Activated CD8-positive, alpha-beta memory T cell treated with anti-CD3 and anti-CD28 coated beads, Interleukin-2, amount 50 U/mL, for 48 hours (primary cell): Measurements from ENCODE around the gene ZNF587.
"Not testable (repeated sequence)": the region's sequence is repeated elsewhere in the genome, so short reads cannot be mapped to it uniquely, and the experiment has no call there.

Source experiments
- DNase-seq: peaks from one replicate; pipeline ENCODE4 v3.0.0-alpha.2; 2020

ZNF587 gene

DNA sequence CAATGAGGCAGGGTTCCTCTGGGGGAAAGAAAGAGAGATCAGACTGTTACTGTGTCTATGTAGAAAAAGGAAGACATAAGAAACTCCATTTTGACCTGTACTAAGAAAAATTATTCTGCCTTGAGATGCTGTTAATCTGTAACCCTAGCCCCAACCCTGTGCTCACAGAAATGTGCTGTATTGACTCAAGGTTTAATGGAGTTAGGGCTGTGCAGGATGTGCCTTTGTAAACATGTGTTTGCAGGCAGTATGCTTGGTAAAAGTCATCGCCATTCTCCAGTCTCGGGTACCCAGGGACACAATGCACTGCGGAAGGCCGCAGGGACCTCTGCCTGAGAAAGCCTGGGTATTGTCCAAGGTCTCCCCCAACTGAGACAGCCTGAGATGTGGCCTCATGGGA, 26.1 kb upstream of the ZNF587 start:
- DNase-seq = not testable (repeated sequence)

DNA sequence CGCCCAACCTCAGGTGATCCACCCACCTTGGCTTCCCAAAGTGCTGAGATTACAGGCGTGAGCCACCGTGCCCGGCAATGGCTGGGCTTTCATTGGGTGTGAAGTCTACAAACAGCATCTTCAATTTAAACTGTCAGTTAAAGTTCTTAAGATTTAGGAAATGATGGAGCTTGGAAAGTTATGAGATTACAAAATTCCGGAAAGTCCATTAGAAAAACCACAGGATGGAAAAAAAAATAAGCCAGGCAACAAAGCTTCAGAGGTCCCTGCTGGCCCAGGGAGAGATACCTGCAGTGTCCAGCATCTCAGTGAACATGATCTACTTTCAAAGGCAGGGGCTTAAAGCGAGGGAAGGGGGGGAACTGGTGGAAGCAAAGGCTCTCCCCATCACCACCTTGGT, 24.1 kb upstream of the ZNF587 start:
- no peak for DNase-seq

DNA sequence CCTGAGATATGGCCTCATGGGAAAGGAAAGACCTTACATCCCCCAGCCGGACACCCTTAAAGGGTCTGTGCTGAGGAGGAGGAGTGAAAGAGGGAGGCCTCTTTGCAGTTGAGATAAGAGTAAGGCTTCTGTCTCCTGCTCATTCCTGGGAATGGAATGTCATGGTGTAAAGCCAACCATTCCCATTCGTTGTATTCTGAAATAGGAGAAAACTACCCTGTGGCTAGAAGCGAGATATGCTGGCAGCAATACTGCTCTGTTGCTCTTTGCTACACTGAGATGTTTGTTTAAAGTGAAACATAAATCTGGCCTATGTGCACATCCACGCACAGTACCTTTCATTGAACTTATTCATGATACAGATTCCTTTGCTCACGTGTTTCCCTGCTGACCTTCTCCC, 20.3 kb upstream of the ZNF587 start:
- DNase-seq = no peak

DNA sequence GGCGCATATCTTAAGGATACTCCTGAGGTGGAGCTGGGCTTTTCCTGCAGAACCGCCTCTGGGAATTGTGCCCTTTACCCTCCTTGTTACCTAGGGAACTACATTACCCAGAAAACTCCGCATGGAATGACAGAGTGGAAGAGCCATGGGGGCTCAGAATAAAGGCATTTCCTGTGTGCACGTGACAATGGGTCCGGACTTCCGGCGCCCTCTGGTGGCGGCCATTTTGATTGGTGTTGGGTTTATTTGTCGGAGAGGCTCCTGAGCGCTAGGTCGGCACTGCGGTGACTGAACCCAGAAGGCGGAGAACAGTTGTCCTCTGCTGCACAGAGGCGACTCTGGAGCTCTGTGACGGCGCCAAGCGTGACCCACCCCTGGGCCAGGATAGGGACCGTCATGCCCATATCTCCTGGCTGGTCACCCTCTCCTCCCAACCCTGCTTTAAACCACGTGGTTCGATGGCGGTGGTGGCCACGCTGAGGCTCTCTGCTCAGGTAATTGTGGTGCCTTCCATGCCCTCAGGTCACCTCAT, 19.5 kb upstream of the ZNF587 start, which contains the start of gene ZNF587B:
Gene ZNF587B, plus strand, starts transcription at position 229 of the 532 bp plus-strand sequence. Its CDS starts 230 bp downstream, at position 459.
- DNase-seq = peak; percentile 72

DNA sequence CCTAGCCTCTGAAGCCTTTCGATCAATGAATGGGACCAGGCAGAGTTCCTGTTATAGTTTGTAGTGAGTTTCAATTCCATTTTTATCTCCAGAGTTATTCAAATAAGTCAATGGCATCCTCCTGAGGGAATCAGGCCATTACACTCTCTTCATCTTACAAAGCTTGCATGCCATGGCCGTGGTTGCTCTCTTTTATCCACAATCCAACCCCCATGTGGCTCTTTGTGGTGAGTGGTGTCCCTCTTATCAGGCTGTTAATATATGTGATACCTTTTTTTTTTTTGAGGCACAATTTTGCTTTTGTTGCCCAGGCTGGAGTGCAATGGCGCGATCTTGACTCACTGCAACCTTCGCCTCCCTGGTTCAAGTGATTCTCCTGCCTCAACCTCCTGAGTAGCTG, 12.7 kb upstream of the ZNF587 start:
- DNase-seq = not testable (repeated sequence)

DNA sequence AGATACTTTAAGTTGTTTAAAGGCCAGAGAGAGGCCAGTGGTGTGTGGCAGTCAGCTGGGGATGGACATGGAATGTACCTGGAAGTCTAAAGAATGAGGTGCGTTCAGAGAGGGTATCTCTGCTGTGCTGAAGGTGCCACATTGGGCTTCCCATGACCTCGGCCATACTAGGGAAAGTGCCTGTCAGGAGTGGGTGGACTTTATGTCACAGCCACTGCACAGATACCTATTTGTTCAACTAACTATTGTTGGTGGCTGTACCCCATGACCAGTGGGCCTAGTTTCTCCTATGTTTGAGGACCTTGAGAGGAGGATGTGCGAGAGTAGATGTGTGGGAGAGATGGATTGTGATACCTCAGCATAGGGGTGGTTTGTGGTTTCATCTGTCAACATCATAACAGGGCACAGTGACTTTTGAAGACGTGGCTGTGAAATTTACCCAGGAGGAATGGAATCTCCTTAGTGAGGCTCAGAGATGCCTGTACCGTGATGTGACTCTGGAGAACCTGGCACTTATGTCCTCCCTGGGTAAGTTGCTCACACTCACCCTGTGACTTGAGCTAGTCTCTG, 11.0 kb upstream of the ZNF587 start:
- not testable (repeated sequence) for DNase-seq

DNA sequence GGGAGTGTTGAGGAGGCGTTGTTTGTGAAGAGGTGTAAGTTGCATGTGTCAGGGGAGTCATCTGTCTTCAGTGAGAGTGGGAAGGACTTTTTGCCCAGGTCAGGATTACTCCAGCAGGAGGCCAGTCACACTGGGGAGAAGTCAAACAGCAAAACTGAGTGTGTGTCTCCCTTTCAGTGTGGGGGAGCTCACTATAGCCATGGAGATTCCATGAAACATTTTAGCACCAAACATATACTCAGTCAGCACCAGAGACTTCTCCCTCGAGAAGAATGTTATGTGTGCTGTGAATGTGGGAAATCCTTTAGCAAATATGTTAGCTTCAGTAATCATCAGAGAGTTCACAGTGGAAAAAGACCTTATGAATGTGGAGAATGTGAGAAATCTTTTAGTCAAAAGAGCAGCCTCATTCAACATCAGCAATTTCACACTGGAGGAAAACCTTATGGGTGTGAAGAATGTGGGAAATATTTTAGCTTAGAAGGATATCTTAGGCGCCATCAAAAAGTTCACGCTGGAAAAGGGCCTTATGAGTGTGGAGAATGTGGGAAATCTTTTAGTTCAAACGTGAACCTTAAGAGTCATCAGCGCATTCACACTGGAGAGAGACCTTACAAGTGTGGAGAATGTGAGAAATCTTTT, 8.4 kb upstream of the ZNF587 start:
- DNase-seq = no peak

DNA sequence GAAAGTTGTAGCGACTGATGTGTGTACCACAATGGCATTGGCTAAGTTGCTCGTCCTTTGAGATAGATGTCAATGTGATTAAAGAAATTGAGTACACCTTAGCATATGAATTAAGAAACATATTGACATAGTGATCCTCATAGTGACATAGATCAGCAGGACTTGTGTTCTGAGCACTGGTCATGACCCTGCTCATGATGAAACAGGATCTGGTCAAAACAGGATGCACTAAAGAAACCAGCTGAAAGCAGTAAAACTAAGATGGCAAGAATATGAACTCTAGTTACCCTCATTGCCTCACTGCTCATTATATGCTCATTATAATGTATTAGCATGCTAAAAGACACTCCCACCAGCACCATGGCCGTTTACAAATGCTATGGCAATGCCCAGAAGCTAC, 2.5 kb upstream of the ZNF587 start:
- DNase-seq = not testable (repeated sequence)

DNA sequence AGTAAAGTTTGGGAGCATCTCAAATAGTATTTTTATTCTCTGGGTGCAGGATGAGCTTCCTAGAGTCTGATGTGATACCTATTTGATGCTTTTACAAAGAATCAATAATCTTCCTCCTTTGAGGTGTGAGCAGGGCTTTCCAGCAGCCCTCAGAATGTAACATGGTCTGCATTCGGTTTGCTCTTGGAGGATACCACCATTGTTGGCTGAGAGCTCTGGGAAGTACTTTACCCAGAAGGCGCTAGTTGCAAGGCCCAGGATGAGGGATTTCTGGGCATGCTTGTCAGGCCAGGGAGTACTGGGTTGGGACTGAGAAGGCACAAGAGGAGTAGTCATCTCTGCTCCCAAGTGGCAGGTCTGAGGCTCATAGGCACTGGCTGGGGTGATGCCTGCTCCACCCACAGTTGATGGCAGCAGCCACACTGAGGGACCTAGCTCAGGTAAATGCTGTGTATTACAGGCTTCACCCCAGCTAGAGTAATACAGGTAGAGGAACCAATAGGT, 445 bp upstream of the ZNF587 start:
- not testable (repeated sequence) for DNase-seq

DNA sequence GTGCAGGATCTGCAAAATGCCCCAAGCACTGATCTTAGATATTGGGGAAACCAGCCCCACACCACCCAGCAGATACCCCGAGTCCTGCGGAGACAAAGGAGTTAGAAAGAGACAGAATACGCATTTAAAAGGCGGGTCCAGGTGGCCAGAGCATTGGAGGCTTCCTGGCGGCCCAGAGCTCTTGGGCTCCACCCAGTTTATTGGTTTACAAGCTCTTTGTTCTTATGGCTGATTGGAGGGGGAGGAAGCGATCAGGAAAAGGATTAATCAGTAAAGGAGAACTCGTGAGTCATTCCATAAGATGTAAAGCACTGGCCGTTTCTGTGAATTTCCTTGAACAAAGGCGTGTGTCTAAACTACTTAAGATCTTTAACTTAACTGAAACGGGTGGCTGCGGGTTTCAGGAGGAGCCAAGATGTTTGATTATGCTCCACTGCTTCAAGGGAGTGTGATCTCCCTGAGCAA, 926 bp downstream of the ZNF587 start:
- DNase-seq = peak; percentile 60

DNA sequence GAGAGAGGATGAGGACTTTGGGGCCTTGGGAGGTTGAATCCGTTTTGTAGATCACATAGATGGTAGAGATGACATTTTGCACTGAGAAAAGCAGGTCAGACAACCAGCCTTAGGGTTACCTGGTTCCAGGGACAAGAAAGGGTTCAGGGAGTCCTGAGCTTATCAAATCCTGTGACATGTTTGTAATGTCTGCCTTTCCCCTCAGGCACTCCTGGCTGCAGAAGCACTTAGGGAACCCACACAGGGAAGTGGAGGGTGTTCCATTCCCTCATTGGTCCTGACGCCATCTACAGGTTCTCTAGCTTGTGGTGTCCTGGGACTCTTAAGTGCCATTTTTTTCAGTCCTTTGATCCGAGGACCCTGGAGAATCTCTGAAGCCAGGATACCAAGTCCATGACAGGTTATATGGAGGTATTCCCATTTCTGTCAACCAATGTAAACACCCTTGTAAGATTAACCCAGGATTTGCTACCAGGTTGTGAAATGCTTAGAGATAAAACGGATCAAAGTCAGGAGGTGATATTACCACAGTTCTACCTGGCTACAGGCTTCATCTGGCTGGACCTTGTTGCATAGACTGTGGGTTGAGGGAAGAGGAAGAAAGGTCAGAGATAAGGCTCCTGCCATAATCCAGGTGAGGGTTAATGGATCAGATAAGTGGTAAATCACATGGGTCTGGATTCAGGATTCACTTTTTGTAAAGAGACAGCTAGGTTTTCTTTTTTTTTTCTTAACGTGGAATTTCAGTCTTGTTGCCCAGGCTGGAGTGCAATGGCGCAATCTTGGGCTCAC, 2.3 kb downstream of the ZNF587 start:
- DNase-seq = not testable (repeated sequence)

DNA sequence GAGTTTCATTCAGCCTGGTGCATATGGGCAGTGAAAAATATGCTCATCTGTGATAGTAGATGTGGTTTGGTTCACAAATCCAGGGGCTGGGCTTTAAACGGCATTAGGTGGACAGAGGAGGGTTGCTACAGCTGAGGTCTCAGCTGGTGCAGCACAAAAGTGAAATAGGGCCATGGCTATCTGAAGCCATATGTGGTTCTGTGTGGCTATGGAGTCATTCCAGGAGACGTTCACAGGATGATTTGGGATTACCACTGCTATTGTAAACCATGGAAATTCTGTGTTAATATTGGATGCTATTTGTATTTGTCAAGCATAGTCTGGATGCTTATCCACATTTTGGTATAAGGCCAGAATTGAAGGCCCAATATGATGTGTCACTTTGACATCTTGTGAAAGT, 4.5 kb downstream of the ZNF587 start:
- not testable (repeated sequence) for DNase-seq

DNA sequence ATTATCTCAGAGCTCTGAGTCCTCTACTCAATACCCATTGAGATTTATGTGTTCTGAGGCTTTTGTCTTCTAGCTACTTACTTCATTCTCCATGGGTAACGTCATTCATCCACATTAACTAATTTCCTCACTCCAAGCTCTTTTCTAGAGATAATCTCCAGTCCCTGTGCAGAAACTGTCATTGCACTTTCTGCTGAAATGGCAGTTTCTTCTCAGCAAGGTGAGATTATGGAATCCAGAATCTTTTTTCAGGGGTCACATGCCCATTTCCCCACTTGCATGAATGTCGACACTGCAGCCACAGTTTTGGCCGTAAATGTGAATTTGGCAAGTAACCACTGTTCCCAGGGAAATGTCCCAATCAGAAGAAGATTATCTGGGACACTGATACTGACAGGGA, 12.7 kb downstream of the ZNF587 start:
- DNase-seq = not testable (repeated sequence)

DNA sequence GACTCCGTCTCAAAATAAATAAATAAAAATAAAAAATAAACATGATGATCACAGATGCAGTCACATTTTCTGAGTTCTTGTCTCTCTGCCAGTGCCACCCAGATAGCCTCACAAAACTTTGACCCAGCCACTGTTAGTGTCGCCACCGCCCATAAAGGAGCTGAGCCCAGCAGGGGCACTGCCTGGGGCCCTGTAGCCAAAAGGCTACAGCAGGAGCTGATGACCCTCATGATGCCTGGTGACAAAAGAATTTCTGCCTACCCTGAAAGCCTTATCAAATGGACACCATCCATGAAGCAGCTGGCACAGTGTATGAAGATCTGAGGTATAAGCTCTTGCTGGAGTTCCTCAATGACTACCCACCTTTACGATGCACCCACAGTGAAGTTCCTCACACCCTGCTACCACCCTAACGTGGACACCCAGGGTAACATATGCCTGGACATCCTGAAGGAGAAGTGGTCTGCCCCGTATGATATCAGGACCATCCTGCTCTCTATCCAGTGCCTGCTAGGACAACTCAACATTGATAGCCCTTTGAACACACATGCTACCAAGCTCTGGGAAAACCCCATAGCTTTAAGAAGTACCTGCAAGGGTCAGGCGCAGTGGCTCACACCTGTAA, 18.3 kb downstream of the ZNF587 start:
- DNase-seq = no peak

DNA sequence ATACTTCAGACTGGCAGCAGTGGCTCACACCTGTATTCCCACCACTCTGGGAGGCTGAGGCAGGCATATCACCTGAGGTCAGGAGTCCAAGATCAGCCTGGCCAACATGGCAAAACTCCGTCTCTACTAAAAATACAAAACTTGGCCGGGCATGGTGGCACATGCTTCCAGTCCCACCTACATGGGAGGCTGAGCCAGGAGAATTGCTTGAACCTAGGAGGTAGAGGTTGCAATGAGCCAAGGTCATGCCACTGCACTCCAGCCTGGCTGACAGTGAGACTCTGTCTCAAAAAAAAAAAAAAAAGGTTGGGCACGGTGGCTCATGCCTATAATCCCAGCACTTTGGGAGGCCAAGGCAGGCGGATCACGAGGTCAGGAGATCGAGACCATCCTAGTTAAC, 20.0 kb downstream of the ZNF587 start:
- DNase-seq = not testable (repeated sequence)

DNA sequence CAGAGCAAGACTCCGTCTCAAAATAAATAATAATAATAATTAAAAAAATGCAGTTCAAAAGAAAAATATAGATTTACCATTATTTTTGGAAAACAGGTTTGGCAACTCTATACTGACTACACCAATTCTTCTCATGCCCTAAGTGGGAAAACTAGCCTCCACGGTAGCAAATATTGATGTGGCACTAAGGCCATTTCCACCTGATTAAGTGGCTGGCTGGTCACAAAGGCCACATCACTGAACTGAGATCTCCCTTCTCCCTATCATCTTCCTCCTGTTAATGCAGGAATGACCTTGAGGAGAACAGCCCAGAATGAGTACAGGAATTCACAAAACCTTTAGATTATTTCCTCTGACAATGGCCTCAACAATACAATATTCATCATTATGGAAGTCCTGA, 20.6 kb downstream of the ZNF587 start:
- no peak for DNase-seq

DNA sequence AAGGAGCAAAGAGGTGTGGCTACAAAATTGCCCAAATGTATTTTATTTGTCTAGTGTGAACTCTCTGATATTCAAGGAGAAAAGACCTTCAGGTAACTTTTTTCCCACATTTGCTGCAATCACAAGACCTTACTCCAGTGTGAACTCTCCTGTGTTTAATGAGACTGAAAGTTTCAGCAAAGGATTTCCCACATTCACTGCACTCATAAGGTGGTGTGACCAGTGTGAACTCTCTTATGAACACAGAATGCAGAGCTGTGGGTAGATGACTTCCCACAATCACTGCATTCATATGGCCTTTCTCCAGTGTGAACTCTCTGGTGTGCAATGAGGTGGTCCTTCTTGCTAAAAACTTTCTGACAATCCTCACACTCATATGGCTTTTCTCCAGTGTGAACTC, 22.8 kb downstream of the ZNF587 start:
- no peak for DNase-seq

DNA sequence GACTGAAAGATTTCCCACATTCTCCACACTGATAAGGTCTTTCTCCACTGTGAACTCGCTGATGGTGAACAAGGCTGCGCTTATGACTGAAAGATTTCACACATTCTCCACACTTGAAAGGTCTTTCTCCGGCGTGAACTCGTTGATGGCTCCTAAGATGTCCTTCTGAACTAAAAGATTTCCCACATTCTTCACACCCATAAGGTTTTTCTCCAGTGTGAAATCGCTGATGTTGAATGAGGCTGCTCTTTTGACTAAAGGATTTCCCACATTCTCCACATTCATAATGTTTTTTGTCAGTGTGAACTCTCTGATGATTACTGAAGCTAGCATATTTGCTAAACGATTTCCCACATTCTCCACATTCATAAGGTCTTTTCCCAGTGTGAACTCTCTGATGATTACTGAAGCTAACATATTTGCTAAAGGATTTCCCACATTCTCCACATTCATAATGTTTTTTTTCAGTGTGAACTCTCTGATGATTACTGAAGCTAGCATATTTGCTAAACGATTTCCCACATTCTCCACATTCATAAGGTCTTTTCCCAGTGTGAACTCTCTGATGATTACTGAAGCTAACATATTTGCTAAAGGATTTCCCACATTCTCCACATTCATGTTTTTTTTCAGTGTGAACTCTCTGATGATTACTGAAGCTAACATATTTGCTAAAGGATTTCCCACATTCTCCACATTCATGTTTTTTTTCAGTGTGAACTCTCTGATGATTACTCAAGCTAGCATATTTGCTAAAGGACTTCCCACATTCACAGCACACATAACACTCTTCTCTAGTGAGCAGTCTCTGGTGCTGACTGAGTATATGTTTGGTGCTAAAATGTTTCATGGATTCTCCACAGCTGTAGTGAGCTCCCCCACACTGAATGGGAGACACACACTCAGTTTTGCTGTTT, 24.5 kb downstream of the ZNF587 start:
- not testable (repeated sequence) for DNase-seq

DNA sequence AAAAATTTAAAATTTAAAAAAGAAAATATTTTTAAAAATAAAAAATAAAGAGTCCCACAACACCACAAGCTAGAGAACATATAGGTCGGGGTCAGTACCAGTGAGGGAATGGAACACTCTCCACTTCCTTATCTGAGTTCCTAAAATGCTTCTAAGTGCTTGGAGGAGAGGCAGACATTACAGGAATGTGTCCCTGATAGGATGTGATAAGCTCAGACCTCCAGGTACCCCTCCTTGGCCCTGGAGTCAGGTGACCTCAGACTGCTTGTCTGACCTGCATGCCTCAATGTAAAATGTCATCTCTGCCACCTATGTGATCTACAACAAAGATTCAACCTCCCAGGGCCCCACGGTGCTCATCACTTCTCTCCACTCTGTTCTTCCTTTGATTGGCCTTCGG, 36.4 kb downstream of the ZNF587 start:
- DNase-seq = no peak

DNA sequence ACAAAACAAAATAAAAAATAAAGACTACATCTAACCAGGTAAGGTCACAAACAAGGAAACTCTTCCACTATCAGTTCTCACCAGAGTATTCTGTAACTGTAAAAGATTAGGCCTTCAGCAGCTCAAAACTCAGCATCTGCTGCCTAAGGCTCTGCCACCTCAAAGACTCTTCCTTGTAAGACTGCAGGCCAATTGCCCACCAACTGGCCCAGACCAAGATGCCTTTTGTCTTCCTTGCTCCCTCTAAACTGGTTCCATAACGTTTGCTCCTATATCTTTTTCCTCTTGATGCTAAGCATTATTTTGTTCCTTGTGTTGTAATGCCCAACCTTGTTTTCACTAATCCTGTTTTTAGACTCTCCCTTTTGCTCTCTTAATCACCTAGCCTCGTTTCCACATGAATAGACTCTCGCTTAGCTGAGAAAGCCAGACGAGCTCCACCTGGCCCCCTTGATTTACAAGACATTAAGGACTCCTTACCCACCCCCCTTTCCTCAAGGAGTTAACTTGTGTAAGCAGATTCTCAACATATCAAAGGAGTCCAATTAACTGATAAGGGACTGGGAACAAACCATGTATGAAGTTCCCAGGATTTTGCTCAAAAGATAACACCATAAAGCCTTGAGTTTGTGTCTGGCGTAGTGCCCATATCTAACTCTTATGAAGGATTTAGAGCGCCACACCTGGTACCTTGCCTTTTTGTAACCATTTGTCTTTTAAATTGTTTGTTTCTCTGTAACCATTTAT, 37.7 kb downstream of the ZNF587 start:
- DNase-seq = no peak

DNA sequence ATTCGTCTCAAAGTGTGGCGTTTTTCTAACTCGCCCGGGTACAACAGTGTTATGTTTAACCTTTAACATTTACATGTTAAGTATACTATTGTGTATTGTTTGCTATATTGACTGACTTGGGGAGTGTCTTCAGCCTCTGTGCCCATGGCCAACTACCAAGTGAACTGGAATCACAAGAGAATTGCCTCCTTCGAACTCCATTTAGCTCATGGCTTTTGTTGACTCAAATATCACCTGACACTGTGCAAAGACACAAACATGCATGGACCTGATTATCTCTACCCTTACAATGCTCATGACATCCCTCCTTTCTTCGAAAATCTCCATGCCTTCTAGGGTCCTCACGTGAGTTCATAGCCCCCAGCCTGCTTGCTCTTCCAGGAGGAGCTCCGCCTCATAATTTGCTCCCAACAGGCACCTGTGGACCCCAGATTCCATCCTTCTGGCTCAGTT, 38.5 kb downstream of the ZNF587 start:
- DNase-seq = no peak
